ENCODE data around the gene STK24. TPM values are rescaled to one million over a fixed set of nuclear protein-coding genes. Genes with fewer than 3 reads are reported as not detected.
"Not testable (repeated sequence)": the region's sequence is repeated elsewhere in the genome, so short reads cannot be mapped to it uniquely, and the experiment has no call there.

STK24 gene
- total RNA-seq, 1 donor from 2014 or later: 139 TPM

DNA sequence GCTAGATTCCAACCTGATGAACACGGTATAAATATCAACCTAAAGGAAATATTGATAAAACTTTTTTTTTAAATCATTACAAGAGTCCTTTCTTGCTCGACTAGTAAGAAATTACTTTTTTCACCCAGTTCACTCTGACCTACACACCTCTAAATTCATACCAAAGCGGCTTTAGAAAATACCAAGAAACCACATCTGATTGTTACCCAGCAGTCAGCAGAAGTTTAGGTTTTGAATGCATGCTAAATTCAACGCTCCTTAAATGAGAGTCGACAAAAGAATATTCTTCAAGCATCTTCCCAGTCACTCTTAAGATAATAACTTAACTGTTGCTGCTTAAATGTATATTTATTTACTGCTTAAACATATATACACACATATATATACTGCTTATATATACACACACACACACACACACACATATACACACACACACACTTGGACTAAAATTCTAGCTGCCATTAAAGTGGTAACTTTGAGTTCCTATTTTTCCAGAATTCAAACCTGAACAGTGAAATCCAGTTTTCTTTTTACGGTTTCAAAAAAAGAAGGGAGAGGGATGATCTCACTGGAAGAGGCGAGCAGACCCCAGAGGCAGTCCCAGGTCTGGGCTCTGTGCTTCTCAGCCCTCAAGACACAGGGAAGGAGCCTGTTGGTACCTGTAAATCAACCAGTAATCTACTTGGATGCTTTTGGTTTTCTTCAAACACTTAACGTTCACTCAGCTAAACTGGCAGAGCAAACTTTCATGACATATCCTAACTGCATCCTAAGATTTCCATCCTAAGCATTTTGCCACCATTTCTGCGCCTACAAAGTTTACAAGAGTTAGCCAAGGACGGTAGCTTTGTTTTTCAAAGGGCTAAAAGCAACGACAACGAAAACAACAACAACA lies 1.7 kb downstream of the STK24 start:
- Mint-ChIP-seq H3K4me1 (ENCODE audit: unreplicated experiment) (peaks cover 62% of the 10 kb centered on the region), H3K27ac (ENCODE audit: unreplicated experiment) (peak overlapping the region; percentile 91), H3K27me3 (ENCODE audit: unreplicated experiment) (no peaks in the 10 kb centered on the region), H3K9me3 (ENCODE audit: unreplicated experiment) (no peaks in the 10 kb centered on the region), H3K4me3 (ENCODE audit: unreplicated experiment) (peak overlapping the region; percentile 92), H3K36me3 (ENCODE audit: unreplicated experiment) (peaks cover 4% of the 10 kb centered on the region)
- DNase-seq (ENCODE audit: extremely low spot score, unreplicated experiment): no peak
- TF ChIP-seq, protein P1, sequence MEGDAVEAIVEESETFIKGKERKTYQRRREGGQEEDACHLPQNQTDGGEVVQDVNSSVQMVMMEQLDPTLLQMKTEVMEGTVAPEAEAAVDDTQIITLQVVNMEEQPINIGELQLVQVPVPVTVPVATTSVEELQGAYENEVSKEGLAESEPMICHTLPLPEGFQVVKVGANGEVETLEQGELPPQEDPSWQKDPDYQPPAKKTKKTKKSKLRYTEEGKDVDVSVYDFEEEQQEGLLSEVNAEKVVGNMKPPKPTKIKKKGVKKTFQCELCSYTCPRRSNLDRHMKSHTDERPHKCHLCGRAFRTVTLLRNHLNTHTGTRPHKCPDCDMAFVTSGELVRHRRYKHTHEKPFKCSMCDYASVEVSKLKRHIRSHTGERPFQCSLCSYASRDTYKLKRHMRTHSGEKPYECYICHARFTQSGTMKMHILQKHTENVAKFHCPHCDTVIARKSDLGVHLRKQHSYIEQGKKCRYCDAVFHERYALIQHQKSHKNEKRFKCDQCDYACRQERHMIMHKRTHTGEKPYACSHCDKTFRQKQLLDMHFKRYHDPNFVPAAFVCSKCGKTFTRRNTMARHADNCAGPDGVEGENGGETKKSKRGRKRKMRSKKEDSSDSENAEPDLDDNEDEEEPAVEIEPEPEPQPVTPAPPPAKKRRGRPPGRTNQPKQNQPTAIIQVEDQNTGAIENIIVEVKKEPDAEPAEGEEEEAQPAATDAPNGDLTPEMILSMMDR (IDR thresholded peaks at IDR 0.05): no peak

DNA sequence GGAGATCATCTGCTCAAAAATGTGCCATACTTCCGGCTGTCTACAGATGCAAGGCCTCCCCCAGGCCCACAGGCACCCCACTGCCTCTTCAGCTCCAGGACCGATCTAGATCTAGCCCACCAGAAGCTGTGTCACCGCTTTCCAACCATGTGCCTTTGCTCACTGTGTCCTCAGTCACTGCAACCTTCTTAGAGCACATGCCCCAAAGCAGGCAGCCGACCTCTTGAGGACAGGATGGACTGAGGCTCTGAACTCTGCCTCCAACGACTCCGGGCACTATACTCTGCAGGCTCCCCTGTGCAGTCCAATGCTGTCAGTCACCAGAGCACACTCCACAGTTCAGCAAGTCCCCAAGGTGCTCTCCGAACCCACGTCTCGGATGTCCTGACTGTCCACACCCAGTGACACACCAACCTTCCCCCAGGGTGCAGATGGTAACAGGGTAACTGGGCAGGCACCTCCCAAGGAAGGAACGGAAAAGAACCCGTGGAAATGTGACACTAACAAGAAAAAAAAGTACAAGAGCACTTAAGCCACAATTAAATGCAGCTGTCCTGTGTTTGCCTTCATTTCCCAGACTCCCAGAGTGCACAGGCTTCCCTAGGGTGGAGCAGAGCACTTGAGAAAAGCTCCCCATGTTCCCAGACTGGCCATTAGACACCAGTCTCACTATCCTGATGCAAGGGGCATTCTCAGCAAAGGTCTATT lies 4.8 kb downstream of the STK24 start:
- peaks cover 74% of the 10 kb centered on the region for H3K4me1 Mint-ChIP-seq (ENCODE audit: unreplicated experiment)
- peaks cover 19% of the 10 kb centered on the region for H3K36me3 Mint-ChIP-seq (ENCODE audit: unreplicated experiment)
- H3K9me3 Mint-ChIP-seq (ENCODE audit: unreplicated experiment): peaks cover 9% of the 10 kb centered on the region
- DNase-seq (ENCODE audit: extremely low spot score, unreplicated experiment): no peak
- H3K4me3 Mint-ChIP-seq (ENCODE audit: unreplicated experiment): peak overlapping the region; percentile 64
- no peaks in the 10 kb centered on the region for H3K27me3 Mint-ChIP-seq (ENCODE audit: unreplicated experiment)
- TF ChIP-seq, protein P1 (IDR thresholded peaks at IDR 0.05): no peak
- H3K27ac Mint-ChIP-seq (ENCODE audit: unreplicated experiment): peak overlapping the region; percentile 93

DNA sequence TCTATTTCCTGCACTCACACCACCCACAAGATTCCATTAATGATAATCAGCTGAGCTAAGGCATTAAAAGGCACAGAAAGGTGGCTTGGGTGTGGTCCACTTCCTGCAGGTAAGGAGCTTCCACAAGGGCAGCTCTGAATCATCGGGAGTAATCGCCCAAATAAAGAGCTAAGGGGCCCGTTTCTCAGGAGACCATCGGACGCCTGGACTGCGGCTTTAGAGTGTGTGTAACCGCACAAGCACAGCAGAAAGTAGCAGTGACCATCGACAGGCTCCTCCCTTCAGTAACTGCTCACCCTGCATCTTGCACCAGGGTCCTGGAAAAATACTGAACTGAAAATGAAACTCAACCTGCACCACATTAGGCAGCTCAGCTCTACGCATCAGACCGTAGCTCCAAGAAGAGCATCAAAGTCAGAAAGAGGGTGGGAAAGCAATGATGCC lies 6.0 kb downstream of the STK24 start:
- TF ChIP-seq, protein P1 (IDR thresholded peaks at IDR 0.05): no peak
- H3K4me1 Mint-ChIP-seq (ENCODE audit: unreplicated experiment): peaks cover 86% of the 10 kb centered on the region
- no peaks in the 10 kb centered on the region for H3K27me3 Mint-ChIP-seq (ENCODE audit: unreplicated experiment)
- peak overlapping the region; percentile 93 for H3K27ac Mint-ChIP-seq (ENCODE audit: unreplicated experiment)
- H3K36me3 Mint-ChIP-seq (ENCODE audit: unreplicated experiment): peaks cover 22% of the 10 kb centered on the region
- H3K4me3 Mint-ChIP-seq (ENCODE audit: unreplicated experiment): peak overlapping the region; percentile 64
- H3K9me3 Mint-ChIP-seq (ENCODE audit: unreplicated experiment): peaks cover 9% of the 10 kb centered on the region
- no peak for DNase-seq (ENCODE audit: extremely low spot score, unreplicated experiment)

DNA sequence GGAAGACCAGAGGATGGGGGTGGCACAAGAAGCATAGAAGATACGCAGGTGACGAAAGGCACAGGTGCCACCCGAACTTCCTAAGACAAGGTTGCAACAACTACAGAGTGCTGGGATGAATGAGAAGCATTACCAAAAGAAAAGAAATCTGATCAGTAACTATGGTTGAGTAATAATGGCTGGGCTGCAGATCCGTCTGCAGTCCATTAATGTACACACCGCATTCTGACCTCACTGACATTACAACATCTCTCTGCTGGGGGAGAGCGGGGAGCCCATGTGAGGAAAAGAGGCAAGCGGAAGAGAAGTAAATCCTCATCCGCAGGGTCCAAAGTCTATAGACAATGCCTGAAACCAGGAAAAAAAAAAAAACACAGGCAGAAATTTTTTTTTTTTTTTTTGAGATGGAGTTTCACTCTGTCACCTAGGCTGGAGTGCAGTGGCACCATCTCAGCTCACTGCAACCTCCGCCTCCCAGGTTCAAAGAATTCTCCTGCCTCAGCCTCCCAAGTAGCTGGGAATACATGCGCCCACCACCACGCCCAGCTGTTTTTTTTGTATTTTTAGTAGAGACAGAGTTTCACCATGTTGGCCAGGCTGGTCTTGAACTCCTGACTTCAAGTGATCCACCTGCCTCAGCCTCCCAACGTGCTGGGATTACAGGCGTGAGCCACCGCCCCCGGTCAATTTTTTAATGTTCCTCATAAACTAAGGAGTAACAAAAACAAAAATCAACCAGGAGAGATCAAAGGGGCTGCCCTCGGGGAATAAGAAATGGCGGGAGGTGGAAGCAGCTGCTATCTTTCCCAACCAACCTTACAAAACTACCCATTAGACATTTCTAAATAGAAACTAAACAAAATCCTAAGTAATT lies 7.2 kb downstream of the STK24 start:
- H3K27me3 Mint-ChIP-seq (ENCODE audit: unreplicated experiment); DNase-seq (ENCODE audit: extremely low spot score, unreplicated experiment); H3K9me3 Mint-ChIP-seq (ENCODE audit: unreplicated experiment); H3K4me3 Mint-ChIP-seq (ENCODE audit: unreplicated experiment): not testable (repeated sequence)
- Mint-ChIP-seq H3K36me3 (ENCODE audit: unreplicated experiment) (peaks cover 23% of the 10 kb centered on the region), H3K27ac (ENCODE audit: unreplicated experiment) (peak overlapping the region; percentile 93), H3K4me1 (ENCODE audit: unreplicated experiment) (peaks cover 92% of the 10 kb centered on the region)

DNA sequence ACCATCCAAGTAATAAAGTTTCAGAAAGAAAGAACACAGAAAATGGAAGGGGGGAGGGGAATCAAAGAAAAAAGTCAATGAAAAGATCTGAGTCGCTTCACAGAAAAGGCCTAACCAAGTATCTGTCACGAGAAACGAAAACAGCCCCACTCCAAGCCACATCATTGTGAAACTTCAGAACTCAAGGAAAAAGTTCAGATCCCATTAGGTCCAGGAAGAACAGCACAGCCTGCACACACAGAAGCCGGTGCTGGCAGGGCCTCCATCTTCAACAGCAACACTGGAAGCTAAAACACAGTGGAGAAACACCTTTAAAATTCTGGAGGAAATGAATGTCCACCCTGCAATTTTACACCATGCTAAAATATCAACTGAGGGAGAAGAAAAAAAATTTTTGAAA lies 8.0 kb downstream of the STK24 start:
- Mint-ChIP-seq H3K4me1 (ENCODE audit: unreplicated experiment) (peaks cover 90% of the 10 kb centered on the region), H3K9me3 (ENCODE audit: unreplicated experiment) (peaks cover 9% of the 10 kb centered on the region)

More for the DNA sequence above, 8.0 kb downstream of the STK24 start:
- Mint-ChIP-seq H3K4me3 (ENCODE audit: unreplicated experiment) (no peak overlapping the region), H3K27ac (ENCODE audit: unreplicated experiment) (peak overlapping the region; percentile 27), H3K36me3 (ENCODE audit: unreplicated experiment) (peaks cover 23% of the 10 kb centered on the region), H3K27me3 (ENCODE audit: unreplicated experiment) (no peaks in the 10 kb centered on the region)
- TF ChIP-seq, protein P1 (IDR thresholded peaks at IDR 0.05): no peak
- DNase-seq (ENCODE audit: extremely low spot score, unreplicated experiment): no peak

Measured in osteocyte (in vitro differentiated cells).